ENCODE data around the gene C2orf74. TPM values are rescaled to one million over a fixed set of nuclear protein-coding genes. Genes with fewer than 3 reads are reported as not detected.

The C2orf74 gene
- total RNA-seq, 1 experiment from 2014 or later, result 8.0 TPM

GRCh38 chr2:61134141-61134540 is 27.8 kb upstream of the C2orf74 start:
- peaks cover 2% of the 10 kb centered on the region; the same call in 1 of the 2 replicates for H3K27me3 Mint-ChIP-seq (ENCODE audit: low read depth)

More at GRCh38 chr2:61134141-61134540, 27.8 kb upstream of the C2orf74 start:
- Histone ChIP-seq H3K18ac (ENCODE audit: insufficient read length, low read depth, low read length) (no peak overlapping the region), H3K27ac (ENCODE audit: insufficient read length, low read depth, low read length) (no peak overlapping the region), H3K79me1 (ENCODE audit: insufficient read depth, low read depth, low read length, poor library complexity, severe bottlenecking) (no peaks in the 10 kb centered on the region), H2BK5ac (ENCODE audit: insufficient read length, low read length) (no peak overlapping the region), H2BK12ac (ENCODE audit: insufficient read length, low read depth, low read length) (no peak overlapping the region), H2AFZ (ENCODE audit: low read length) (no peak overlapping the region), H4K5ac (ENCODE audit: insufficient read length, low read depth, low read length) (no peak overlapping the region), H3K23ac (ENCODE audit: insufficient read length, low read depth, low read length) (no peak overlapping the region), H3K9me3 (ENCODE audit: control insufficient read depth, low read depth, low read length) (no peaks in the 10 kb centered on the region), H3K79me2 (ENCODE audit: insufficient read depth, low read length) (no peaks in the 10 kb centered on the region), H3K23me2 (ENCODE audit: insufficient read length, low read depth, low read length, poor library complexity, severe bottlenecking) (no peaks in the 10 kb centered on the region), H3K27me3 (ENCODE audit: insufficient read depth, low read length) (no peaks in the 10 kb centered on the region), H3K56ac (ENCODE audit: insufficient read length, low read depth, low read length) (no peak overlapping the region), H3K14ac (ENCODE audit: insufficient read depth, low read length) (no peak overlapping the region), H3T11ph (ENCODE audit: low read length) (no peak overlapping the region), H3K4ac (ENCODE audit: low read depth, low read length) (no peak overlapping the region), H2AK5ac (ENCODE audit: insufficient read length, low read length) (no peak overlapping the region), H3K4me2 (ENCODE audit: insufficient read depth, insufficient read length, low read length) (no peak overlapping the region), H4K20me1 (ENCODE audit: control insufficient read depth, insufficient read depth, insufficient read length) (no peaks in the 10 kb centered on the region), H4K91ac (ENCODE audit: insufficient read length, low read depth, low read length) (no peak overlapping the region), H2BK20ac (ENCODE audit: low read depth, low read length, poor library complexity, severe bottlenecking) (no peak overlapping the region), H2BK15ac (ENCODE audit: low read depth, low read length) (no peak overlapping the region), H3K4me1 (ENCODE audit: insufficient read depth, low read length) (no peaks in the 10 kb centered on the region), H2BK120ac (ENCODE audit: low read depth, low read length, poor library complexity, severe bottlenecking) (no peak overlapping the region), H4K8ac (replicated peaks; ENCODE audit: insufficient read length, low read depth, low read length) (no peak overlapping the region), H3K9ac (ENCODE audit: extremely low read depth, insufficient read length, low read length) (no peak overlapping the region)
- Mint-ChIP-seq H3K27ac (no peak overlapping the region), H3K4me3 (no peak overlapping the region), H3K9me3 (0 out of 5 replicates have a peak, but pooled peaks cover 0 to 2% of the 10 kb centered on the region in 2 experiments), H3K4me1 (no peaks in the 10 kb centered on the region), H3K36me3 (ENCODE audit: insufficient read depth in 1 of 3, low read depth in 3 of 3) (no peaks in the 10 kb centered on the region)
- no CpG with 5 or more reads among the region's 4 CpGs for WGBS (ENCODE audit: extremely low coverage, insufficient read length, low lambda C conversion rate)
- no peak for TF ChIP-seq CTCF (conservative IDR thresholded peaks at IDR 0.05)
- no peak for DNase-seq

Data from H9 (cell line).